Panc1 (cell line): ENCODE data around the gene STAM. TPM values are rescaled to one million over a fixed set of nuclear protein-coding genes. Genes with fewer than 3 reads are reported as not detected.

Experiments
- ATAC-seq: fragments of 200-7000 bp; cut with Tn5 transposase; 2 replicates; pipeline ENCODE4 v1.9.1; 2020; ENCODE audit warnings: mild to moderate bottlenecking, moderate library complexity
- BruUV-seq: library from RNA; stranded (reverse); fragments of 400-500 nt; replicated peaks from 2 replicates; lab custom pipeline; 2021; lab: Mats Ljungman, UMichigan
- CTCF ChIA-PET: fragments of 300-600 bp; sonication (Branson Sonifier 250); formaldehyde crosslinking; loops from one replicate; lab custom pipeline; 2022; ENCODE audit warnings: antibody characterized with exemption; lab: Charles Lee
- POLR2A ChIA-PET: fragments of 300-600 bp; sonication (Branson Sonifier 250); formaldehyde crosslinking; loops from one replicate; lab custom pipeline; 2022; ENCODE audit warnings: antibody characterized with exemption; lab: Charles Lee
- DNase-seq: peaks from one replicate; pipeline ENCODE4 v3.0.0-alpha.2; 2010; ENCODE audit warnings: low read depth, low spot score
- H3K27ac ChIP-seq: 2 replicates; pipeline ENCODE4 v1.5.1; 2011; ENCODE audit warnings: mild to moderate bottlenecking, low read length, inconsistent platforms
- H3K27me3 ChIP-seq: fragments of 200-500 bp; sonication (Bioruptor generic); 2 replicates; pipeline ENCODE4 v1.6.0; 2014; ENCODE audit warnings: low read length, inconsistent platforms; ENCODE audit not compliant: control insufficient read depth, insufficient read depth
- H3K36me3 ChIP-seq: fragments of 200-500 bp; sonication (Bioruptor generic); 2 replicates; pipeline ENCODE4 v1.5.1; 2014; ENCODE audit warnings: inconsistent platforms, mild to moderate bottlenecking, low read length, moderate library complexity; ENCODE audit not compliant: control insufficient read depth, insufficient read depth
- H3K4me1 ChIP-seq: 2 replicates; pipeline ENCODE4 v1.5.1; 2011; ENCODE audit warnings: inconsistent platforms, mild to moderate bottlenecking, low read length, moderate library complexity; ENCODE audit not compliant: control insufficient read depth, insufficient read depth
- H3K4me3 ChIP-seq, 2 experiments: 2 replicates each; pipeline ENCODE4 v1.5.1; 2011 to 2012; ENCODE audit warnings: low read depth in 2 of 2, low read length in 2 of 2, mild to moderate bottlenecking in 2 of 2, inconsistent platforms in 1 of 2, moderate library complexity in 1 of 2
- H3K9me3 ChIP-seq: fragments of 200-500 bp; sonication (Bioruptor generic); 2 replicates; pipeline ENCODE4 v1.5.1; 2014; ENCODE audit warnings: low read depth, mild to moderate bottlenecking, inconsistent platforms, low read length, moderate library complexity; ENCODE audit not compliant: control insufficient read depth, insufficient read depth
- POLR2AphosphoS5 ChIP-seq: IDR thresholded peaks from 2 replicates; pipeline ENCODE4 v1.6.1; 2012; ENCODE audit warnings: mild to moderate bottlenecking, low read depth, low read length, moderate library complexity
- SIN3A ChIP-seq: IDR thresholded peaks from 2 replicates; pipeline ENCODE4 v1.6.1; 2012; ENCODE audit warnings: low read depth, mild to moderate bottlenecking, low read length, moderate library complexity, borderline replicate concordance; ENCODE audit not compliant: insufficient read depth
- TCF7L2 ChIP-seq: IDR thresholded peaks from 2 replicates; pipeline ENCODE4 v1.6.1; 2011; ENCODE audit warnings: mild to moderate bottlenecking, low read depth, low read length, inconsistent platforms
- in situ Hi-C: cut with HindIII; loops from 2 replicates; pipeline ENCODE4 v1.10.0; 2016; ENCODE audit warnings: low sequenced_read_pairs, low pct_unique_long_range_greater_than_20kb
- intact Hi-C: fragments of 100-400 bp; cut with micrococcal nuclease; formaldehyde crosslinking; loops from one replicate; pipeline ENCODE4 v1.10.0; 2022; ENCODE audit not compliant: unreplicated experiment
- total RNA-seq: library from RNA; stranded (reverse); gene quantifications from one replicate; pipeline ENCODE4 v1.2.1, GENCODE V29; 2021; ENCODE audit not compliant: unreplicated experiment
- TF ChIP-seq, protein P1 (sequence below), 2 experiments: IDR thresholded peaks; 2 replicates each; pipeline ENCODE4 v1.6.1; 2011 to 2012; ENCODE audit warnings: low read depth in 2 of 2, control low read depth in 1 of 2, low read length in 1 of 2, mild to moderate bottlenecking in 1 of 2, moderate library complexity in 1 of 2; ENCODE audit not compliant: insufficient read depth in 1 of 2
- TF ChIP-seq, protein P2 (sequence below): fragments of 450-650 bp; IDR thresholded peaks from 2 replicates; pipeline ENCODE4 v1.5.1; 2017; ENCODE audit warnings: mild to moderate bottlenecking

STAM gene
- total RNA-seq, 1 experiment from 2014 or later, result 18.9 TPM

DNA sequence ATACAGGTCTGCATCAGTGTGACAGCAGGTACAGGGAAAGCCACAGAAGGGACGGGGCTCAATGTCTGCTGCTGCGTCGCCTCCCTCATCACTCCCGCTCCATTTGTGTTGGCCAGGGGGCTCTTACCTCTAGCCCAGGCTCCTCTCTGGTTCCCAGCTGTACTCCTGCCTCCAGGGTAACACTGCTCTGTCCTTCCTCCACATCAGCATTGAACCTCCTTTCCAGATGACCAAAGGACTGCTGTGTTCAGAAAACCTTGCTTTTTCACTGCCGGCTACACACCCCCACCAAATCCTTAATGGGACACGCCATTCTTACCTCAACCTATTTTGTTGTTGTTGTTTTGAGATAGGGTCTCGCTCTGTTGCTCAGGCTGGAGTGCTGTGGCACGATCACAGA, 105.9 kb downstream of the STAM start:
- no TSS peak for BruUV-seq

DNA sequence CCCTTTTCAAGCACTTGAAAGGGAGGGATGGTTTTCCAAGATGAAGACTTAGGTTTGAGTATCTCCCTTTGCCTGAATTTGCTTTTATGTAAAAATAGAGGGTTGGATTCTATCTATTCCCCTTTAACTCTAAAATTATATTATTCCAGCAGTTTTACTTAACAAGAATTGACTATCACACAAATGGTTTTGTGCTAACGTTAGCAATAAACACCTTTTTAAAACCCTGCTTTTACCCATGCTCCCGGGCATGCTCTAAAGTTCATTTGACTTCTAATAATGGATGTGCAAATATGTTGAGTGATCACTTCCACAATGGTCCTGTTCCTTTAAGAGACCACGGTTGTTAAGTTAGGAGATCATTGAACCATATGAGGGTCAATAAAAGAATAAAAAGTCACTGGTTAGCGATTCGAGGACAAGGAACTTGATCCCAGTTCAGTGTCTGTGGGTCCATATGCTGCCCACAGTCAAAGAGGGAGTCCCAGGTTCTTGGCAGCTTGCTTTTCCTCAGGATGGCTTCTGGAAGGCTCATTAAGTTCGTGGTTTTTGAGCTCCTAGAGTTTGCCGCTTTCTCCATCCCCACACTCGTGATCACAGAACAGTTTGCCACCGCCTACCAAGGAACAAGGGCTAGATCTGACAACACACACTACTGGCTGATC, 108.0 kb downstream of the STAM start, which contains the start of gene TMEM236:
TMEM236 (plus strand) TSS at position 421 of the 665 bp plus-strand sequence; CDS start at position 516, 95 bp downstream.
- no TSS peak for BruUV-seq
- DNase-seq, result no peak
- H3K4me3 ChIP-seq, result no peak within 1 kb of the TSS
- in situ Hi-C loops (no loop called here), intact Hi-C loops (no loop called here)
- no peaks in the 10 kb centered on the region for H3K27me3 ChIP-seq
- ChIA-PET CTCF (no interaction called here), POLR2A (no interaction called here)
- no peaks in the 10 kb centered on the region for H3K9me3 ChIP-seq
- no peaks in the 10 kb centered on the region for H3K36me3 ChIP-seq
- no peak for ATAC-seq
- H3K4me1 ChIP-seq, result peaks cover 2% of the 10 kb centered on the region; the same call in 1 of the 2 replicates
- H3K27ac ChIP-seq, result no peak within 1 kb of the TSS
- TF ChIP-seq, protein P1, sequence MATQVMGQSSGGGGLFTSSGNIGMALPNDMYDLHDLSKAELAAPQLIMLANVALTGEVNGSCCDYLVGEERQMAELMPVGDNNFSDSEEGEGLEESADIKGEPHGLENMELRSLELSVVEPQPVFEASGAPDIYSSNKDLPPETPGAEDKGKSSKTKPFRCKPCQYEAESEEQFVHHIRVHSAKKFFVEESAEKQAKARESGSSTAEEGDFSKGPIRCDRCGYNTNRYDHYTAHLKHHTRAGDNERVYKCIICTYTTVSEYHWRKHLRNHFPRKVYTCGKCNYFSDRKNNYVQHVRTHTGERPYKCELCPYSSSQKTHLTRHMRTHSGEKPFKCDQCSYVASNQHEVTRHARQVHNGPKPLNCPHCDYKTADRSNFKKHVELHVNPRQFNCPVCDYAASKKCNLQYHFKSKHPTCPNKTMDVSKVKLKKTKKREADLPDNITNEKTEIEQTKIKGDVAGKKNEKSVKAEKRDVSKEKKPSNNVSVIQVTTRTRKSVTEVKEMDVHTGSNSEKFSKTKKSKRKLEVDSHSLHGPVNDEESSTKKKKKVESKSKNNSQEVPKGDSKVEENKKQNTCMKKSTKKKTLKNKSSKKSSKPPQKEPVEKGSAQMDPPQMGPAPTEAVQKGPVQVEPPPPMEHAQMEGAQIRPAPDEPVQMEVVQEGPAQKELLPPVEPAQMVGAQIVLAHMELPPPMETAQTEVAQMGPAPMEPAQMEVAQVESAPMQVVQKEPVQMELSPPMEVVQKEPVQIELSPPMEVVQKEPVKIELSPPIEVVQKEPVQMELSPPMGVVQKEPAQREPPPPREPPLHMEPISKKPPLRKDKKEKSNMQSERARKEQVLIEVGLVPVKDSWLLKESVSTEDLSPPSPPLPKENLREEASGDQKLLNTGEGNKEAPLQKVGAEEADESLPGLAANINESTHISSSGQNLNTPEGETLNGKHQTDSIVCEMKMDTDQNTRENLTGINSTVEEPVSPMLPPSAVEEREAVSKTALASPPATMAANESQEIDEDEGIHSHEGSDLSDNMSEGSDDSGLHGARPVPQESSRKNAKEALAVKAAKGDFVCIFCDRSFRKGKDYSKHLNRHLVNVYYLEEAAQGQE (IDR thresholded peaks at IDR 0.05; ENCODE audit: insufficient read depth in 1 of 2, low read depth in 2 of 2, low read length in 1 of 2), result no peak
- TF ChIP-seq, protein P2, sequence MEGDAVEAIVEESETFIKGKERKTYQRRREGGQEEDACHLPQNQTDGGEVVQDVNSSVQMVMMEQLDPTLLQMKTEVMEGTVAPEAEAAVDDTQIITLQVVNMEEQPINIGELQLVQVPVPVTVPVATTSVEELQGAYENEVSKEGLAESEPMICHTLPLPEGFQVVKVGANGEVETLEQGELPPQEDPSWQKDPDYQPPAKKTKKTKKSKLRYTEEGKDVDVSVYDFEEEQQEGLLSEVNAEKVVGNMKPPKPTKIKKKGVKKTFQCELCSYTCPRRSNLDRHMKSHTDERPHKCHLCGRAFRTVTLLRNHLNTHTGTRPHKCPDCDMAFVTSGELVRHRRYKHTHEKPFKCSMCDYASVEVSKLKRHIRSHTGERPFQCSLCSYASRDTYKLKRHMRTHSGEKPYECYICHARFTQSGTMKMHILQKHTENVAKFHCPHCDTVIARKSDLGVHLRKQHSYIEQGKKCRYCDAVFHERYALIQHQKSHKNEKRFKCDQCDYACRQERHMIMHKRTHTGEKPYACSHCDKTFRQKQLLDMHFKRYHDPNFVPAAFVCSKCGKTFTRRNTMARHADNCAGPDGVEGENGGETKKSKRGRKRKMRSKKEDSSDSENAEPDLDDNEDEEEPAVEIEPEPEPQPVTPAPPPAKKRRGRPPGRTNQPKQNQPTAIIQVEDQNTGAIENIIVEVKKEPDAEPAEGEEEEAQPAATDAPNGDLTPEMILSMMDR, result no peak
- TF ChIP-seq TCF7L2, result no peak
- TF ChIP-seq POLR2AphosphoS5, result no peak
- no peak for TF ChIP-seq SIN3A

More for the DNA sequence above, 105.9 kb downstream of the STAM start:
- TF ChIP-seq TCF7L2 (no peak), SIN3A (no peak), POLR2AphosphoS5 (no peak)
- TF ChIP-seq, protein P2, result no peak
- TF ChIP-seq, protein P1 (IDR thresholded peaks at IDR 0.05; ENCODE audit: insufficient read depth in 1 of 2, low read depth in 2 of 2, low read length in 1 of 2), result no peak
- no peaks in the 10 kb centered on the region for H3K27me3 ChIP-seq
- no peak overlapping the region for H3K27ac ChIP-seq
- in situ Hi-C loops (no loop called here), intact Hi-C loops (no loop called here)
- H3K9me3 ChIP-seq, result no peaks in the 10 kb centered on the region
- no peak overlapping the region for H3K4me3 ChIP-seq
- ChIA-PET POLR2A (no interaction called here), CTCF (no interaction called here)
- DNase-seq, result no peak
- no peak for ATAC-seq
- H3K36me3 ChIP-seq, result no peaks in the 10 kb centered on the region
- H3K4me1 ChIP-seq, result peaks cover 2% of the 10 kb centered on the region; the same call in 1 of the 2 replicates
